Tibial nerve (tissue), 4 donors: ENCODE measurements around the gene ABCB10. TPM values are rescaled to one million over a fixed set of nuclear protein-coding genes. Genes with fewer than 3 reads are reported as not detected.

Experiments used
- DNase-seq, 2 donors: peaks; one replicate each; pipeline ENCODE4 v3.0.0-alpha.2; 2019; ENCODE audit warnings: low spot score in 2 of 2
- H3K27ac ChIP-seq, 4 donors: fragments of 200-600 bp; sonication (generic) in 3 of 4; one replicate each; pipeline ENCODE4 v1.5.1; 2017 to 2019; ENCODE audit warnings: mild to moderate bottlenecking in 1 of 4
- H3K27me3 ChIP-seq, 2 donors: fragments of 200-600 bp; sonication (generic) in 1 of 2; one replicate each; pipeline versions ENCODE4 v1.5.1 to v1.6.0; 2017 to 2019
- H3K36me3 ChIP-seq, 3 donors: fragments of 200-600 bp; sonication (generic); one replicate each; pipeline ENCODE4 v1.5.1; 2018 to 2019
- H3K4me1 ChIP-seq, 4 donors: fragments of 200-600 bp; sonication (generic) in 3 of 4; one replicate each; pipeline ENCODE4 v1.5.1; 2017 to 2019
- H3K4me3 ChIP-seq, 4 donors: fragments of 200-600 bp; sonication (generic) in 3 of 4; one replicate each; pipeline ENCODE4 v1.5.1; 2017 to 2019; ENCODE audit warnings: mild to moderate bottlenecking in 1 of 4, moderate library complexity in 1 of 4
- H3K9me3 ChIP-seq, 4 donors: fragments of 200-600 bp; sonication (generic) in 3 of 4; one replicate each; pipeline ENCODE4 v1.5.1; 2017 to 2019
- EP300 ChIP-seq, 2 donors: sonication (generic); formaldehyde crosslinking; IDR thresholded peaks; one replicate each; pipeline ENCODE4 v1.6.1; 2017; ENCODE audit warnings: antibody characterized with exemption in 2 of 2, mild to moderate bottlenecking in 1 of 2
- POLR2A ChIP-seq, 2 donors: fragments of 450-650 bp; IDR thresholded peaks; one replicate each; pipeline ENCODE4 v1.6.1; 2017; ENCODE audit warnings: antibody characterized with exemption in 2 of 2, mild to moderate bottlenecking in 2 of 2, moderate library complexity in 2 of 2
- WGBS, 2 donors: methylation state at CpG; one replicate each; pipeline ENCODE4 v1.1.5; 2018; 5-methylcytosine and 5-hydroxymethylcytosine counted together
- total RNA-seq, 4 donors: library from RNA; depleted of rRNA; stranded (reverse); fragments of >200 nt; gene quantifications; one replicate each; pipeline ENCODE4 v1.1.0, GENCODE V29; 2016
- TF ChIP-seq, protein P1 (sequence below), 5 experiments: fragments of 200-600 bp in 3 of 5; fragments of 450-650 bp in 2 of 5; sonication (generic) in 3 of 5; IDR thresholded peaks; one replicate each; pipeline ENCODE4 v1.5.1; 2016 to 2019; ENCODE audit warnings: antibody characterized with exemption in 5 of 5, mild to moderate bottlenecking in 3 of 5, moderate library complexity in 2 of 5

ABCB10 gene
- total RNA-seq, 4 donors from 2014 or later: 24.7 to 39.1 (median 27.2) TPM

DNA sequence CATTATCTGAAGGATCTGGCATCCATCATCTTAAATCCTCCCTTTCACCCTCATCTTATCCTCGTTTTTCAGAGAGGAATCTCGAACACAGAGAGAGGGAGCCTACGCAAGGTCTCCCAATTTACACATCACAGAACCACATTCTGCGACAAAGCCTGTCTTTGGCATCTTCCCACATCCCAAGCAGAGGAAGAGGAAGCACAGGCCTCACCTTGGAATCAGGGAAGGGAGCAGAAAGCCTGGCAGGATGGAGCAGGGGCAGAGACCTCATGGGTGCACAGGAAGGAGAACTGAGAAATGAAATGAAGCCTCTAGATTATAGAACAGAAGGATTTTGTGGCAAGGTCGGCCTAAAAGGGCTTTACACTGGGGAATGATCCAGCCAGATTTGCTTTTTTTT lies 5.8 kb downstream of the ABCB10 start:
- Histone ChIP-seq H3K9me3 (no peaks in the 10 kb centered on the region), H3K36me3 (peaks cover 0 to 4% (median 0%) of the 10 kb centered on the region in 3 donors), H3K4me1 (peaks cover 5 to 52% (median 14%) of the 10 kb centered on the region in 4 donors), H3K4me3 (no peak overlapping the region), H3K27me3 (no peaks in the 10 kb centered on the region), H3K27ac (no peak overlapping the region)
- TF ChIP-seq, protein P1, sequence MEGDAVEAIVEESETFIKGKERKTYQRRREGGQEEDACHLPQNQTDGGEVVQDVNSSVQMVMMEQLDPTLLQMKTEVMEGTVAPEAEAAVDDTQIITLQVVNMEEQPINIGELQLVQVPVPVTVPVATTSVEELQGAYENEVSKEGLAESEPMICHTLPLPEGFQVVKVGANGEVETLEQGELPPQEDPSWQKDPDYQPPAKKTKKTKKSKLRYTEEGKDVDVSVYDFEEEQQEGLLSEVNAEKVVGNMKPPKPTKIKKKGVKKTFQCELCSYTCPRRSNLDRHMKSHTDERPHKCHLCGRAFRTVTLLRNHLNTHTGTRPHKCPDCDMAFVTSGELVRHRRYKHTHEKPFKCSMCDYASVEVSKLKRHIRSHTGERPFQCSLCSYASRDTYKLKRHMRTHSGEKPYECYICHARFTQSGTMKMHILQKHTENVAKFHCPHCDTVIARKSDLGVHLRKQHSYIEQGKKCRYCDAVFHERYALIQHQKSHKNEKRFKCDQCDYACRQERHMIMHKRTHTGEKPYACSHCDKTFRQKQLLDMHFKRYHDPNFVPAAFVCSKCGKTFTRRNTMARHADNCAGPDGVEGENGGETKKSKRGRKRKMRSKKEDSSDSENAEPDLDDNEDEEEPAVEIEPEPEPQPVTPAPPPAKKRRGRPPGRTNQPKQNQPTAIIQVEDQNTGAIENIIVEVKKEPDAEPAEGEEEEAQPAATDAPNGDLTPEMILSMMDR (IDR thresholded peaks at IDR 0.05): no peak
- TF ChIP-seq POLR2A (IDR thresholded peaks at IDR 0.05) (no peak), EP300 (IDR thresholded peaks at IDR 0.05) (no peak)
- WGBS, 2 donors: 74 to 80% methylated on average over 5 of the region's 5 CpGs
- DNase-seq: no peak

DNA sequence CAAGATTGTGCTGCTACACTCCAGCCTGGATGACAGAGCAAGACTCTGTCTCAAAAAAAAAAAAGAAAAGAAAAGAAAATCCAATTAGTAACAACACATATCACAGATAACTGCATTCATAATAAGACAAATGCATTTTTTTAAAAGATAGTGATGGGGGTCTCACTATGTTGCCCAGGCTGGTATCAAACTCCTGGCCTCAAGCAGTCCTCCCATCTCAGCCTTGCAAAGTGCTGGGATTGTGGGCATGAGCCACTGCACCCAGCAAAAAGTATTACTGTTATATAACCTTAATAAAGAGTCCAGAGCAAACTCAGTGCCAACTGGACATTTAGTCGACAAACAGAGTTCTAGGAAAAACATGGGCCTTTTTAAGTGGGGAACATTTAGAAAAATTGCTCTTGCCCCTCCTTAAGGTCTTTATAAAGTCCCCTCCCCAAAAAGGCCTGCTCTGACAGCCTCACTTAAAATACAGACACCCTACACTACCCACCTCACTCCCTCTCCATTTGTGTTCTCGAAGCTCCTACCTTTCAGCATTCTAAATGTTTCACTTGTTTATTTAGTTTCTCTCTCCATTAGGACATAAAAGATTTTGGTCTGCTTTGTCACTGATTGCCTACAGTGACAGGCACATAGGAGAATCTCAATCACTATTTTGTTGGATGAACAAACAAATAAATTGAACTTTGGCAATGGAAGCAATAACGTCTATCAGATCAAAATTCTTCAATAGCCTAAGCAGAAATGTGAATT lies 7.5 kb downstream of the ABCB10 start:
- no peaks in the 10 kb centered on the region for H3K27me3 ChIP-seq
- peaks cover 0 to 18% (median 7%) of the 10 kb centered on the region in 3 donors for H3K36me3 ChIP-seq
- H3K4me3 ChIP-seq: no peak overlapping the region
- H3K27ac ChIP-seq: no peak overlapping the region
- H3K4me1 ChIP-seq: peaks cover 0 to 35% (median 1%) of the 10 kb centered on the region in 4 donors
- 52 to 56% methylated on average over 3 of the region's 3 CpGs for WGBS, 2 donors
- TF ChIP-seq EP300 (IDR thresholded peaks at IDR 0.05): no peak
- TF ChIP-seq, protein P1 (IDR thresholded peaks at IDR 0.05): no peak
- no peak for TF ChIP-seq POLR2A (IDR thresholded peaks at IDR 0.05)
- H3K9me3 ChIP-seq: no peaks in the 10 kb centered on the region
- no peak for DNase-seq

DNA sequence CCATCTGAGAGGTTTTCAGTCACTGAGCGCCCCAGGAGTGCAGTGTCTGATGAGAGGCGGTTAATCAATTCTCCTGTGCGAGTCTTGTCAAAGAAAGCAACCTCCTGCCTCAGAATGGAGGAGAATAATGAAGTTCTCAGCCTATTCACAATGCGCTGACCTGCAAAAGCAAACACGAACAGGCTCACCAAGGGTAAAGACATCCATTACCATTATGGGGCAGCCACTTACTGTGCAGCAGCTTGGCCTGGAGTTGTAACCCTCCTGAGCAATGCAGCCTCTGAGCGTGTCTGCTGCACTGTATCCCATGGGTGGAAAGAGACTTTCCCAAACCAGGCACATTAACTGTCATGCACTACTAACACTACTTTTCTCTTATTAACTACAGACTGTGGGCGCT lies 11.0 kb downstream of the ABCB10 start:
- H3K27ac ChIP-seq: no peak overlapping the region
- no peaks in the 10 kb centered on the region for H3K27me3 ChIP-seq
- no peak for DNase-seq
- TF ChIP-seq POLR2A (IDR thresholded peaks at IDR 0.05) (no peak), EP300 (IDR thresholded peaks at IDR 0.05) (no peak)
- TF ChIP-seq, protein P1 (IDR thresholded peaks at IDR 0.05): no peak
- no peak overlapping the region for H3K4me3 ChIP-seq
- H3K9me3 ChIP-seq: no peaks in the 10 kb centered on the region
- H3K4me1 ChIP-seq: peaks cover 0 to 15% (median 0%) of the 10 kb centered on the region in 4 donors
- WGBS, 2 donors: 91 to 95% methylated on average over 7 of the region's 7 CpGs
- H3K36me3 ChIP-seq: peaks cover 0 to 50% (median 7%) of the 10 kb centered on the region in 3 donors

DNA sequence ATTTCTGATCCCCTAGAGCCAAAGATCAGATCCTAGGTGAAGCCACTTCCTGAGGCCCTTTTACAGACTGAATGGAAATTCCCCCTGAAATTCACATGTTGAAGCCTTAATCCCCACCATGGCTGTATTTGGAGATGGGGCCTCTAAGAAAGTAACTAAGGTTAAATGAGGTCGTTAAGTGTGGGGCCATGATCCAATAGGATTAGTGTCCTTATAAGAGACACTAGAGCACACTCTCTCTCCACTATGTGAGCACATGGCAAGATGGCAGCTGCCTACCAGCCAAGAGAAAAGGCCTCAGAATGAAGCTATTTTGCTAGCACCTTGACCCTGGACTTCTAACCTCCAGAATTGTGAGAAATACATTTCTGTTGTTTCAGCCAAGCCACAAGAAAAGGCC lies 13.9 kb downstream of the ABCB10 start:
- Histone ChIP-seq H3K27ac (no peak overlapping the region), H3K4me1 (no peaks in the 10 kb centered on the region), H3K36me3 (peaks cover 0 to 79% (median 7%) of the 10 kb centered on the region in 3 donors), H3K4me3 (no peak overlapping the region), H3K27me3 (no peaks in the 10 kb centered on the region), H3K9me3 (no peaks in the 10 kb centered on the region)
- 87 to 89% methylated on average over 1 of the region's 1 CpG for WGBS, 2 donors
- TF ChIP-seq, protein P1 (IDR thresholded peaks at IDR 0.05): no peak
- TF ChIP-seq POLR2A (IDR thresholded peaks at IDR 0.05): no peak
- no peak for TF ChIP-seq EP300 (IDR thresholded peaks at IDR 0.05)
- no peak for DNase-seq

DNA sequence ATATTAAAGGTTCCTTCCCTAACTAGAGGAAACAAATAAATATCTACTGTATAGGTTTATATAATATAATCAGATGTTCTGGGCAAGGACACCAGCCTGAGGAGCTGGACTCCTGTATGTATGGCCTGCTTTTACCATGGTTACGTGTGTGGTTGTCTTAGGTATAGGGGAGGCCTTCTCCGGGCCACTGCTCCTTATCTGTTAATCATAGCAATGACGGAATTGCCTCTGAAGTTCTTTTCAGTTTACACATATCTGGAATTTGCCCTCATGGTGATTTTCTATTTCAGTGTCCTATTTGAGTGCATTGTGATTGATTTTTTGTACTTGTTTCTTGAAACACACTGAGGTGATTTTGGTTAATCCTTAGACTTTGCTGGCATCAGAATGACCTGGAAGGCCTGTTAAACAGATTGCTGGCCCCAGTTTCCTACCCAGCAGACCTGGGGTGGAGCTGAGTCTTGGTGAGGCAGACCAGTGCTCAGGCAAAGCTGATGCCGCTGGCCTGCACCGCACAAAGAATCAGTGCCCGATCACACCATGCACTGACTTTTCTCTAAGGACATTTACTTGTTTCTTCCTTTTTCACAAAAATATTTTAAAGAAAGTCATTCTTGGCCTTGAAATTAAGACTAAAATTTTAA lies 18.5 kb downstream of the ABCB10 start:
- 92 to 97% methylated on average over 6 of the region's 6 CpGs for WGBS, 2 donors
- Histone ChIP-seq H3K27me3 (no peaks in the 10 kb centered on the region), H3K27ac (no peak overlapping the region), H3K4me1 (no peaks in the 10 kb centered on the region), H3K4me3 (no peak overlapping the region), H3K36me3 (peaks cover 0 to 88% (median 3%) of the 10 kb centered on the region in 3 donors), H3K9me3 (no peaks in the 10 kb centered on the region)
- DNase-seq: no peak
- no peak for TF ChIP-seq EP300 (IDR thresholded peaks at IDR 0.05)
